ENCODE data around the gene STX1A.
A peak's percentile ranks its signal among the peaks of the same experiment; 100 is the strongest.

STX1A gene

GRCh38 chr7:73742753-73743641, 23.5 kb upstream of the STX1A start:
- Histone ChIP-seq H3K4me1 (ENCODE audit: control insufficient read depth, insufficient read depth, low read length) (peaks cover 6% of the 10 kb centered on the region), H3K27ac (ENCODE audit: extremely low read depth, low read depth, low read length) (no peak overlapping the region), H3K9me3 (ENCODE audit: control insufficient read depth, insufficient read depth, low read depth, low read length) (no peaks in the 10 kb centered on the region), H3K36me3 (ENCODE audit: control insufficient read depth in 2 of 2, insufficient read depth in 1 of 2, low read length in 2 of 2) (no peaks in the 10 kb centered on the region), H3K4me3 (ENCODE audit: low read depth, low read length) (no peak overlapping the region)
- POLR2A ChIA-PET, result interaction anchor here (0.6 to 1.3 kb wide), 2 partner anchors 16 to 27 kb away, joined by 3 to 5 read pairs; partner anchors contain the start of gene CLDN3
- CTCF ChIA-PET, result interaction anchor here (0.6 to 1.1 kb wide), 4 partner anchors 67 to 336 kb away, joined by 4 to 5 read pairs (median 4); no protein-coding TSS in a partner anchor
- no peak for TF ChIP-seq ZBTB21 (tag by site-specific recombination; IDR thresholded peaks at IDR 0.05)
- 0 out of 2 replicates have a peak, but pooled peaks have one; percentile 40 for TF ChIP-seq ZNF2 (tag by site-specific recombination; IDR thresholded peaks at IDR 0.05)
- TF ChIP-seq RBAK (tag by site-specific recombination; IDR thresholded peaks at IDR 0.05), result no peak
- peak; percentile 92 for TF ChIP-seq ZIC2 (tag by site-specific recombination; IDR thresholded peaks at IDR 0.05)
- 0 out of 2 replicates have a peak, but pooled peaks have one; percentile 15 for TF ChIP-seq ZNF341 (tag by site-specific recombination; IDR thresholded peaks at IDR 0.05; ENCODE audit: low read depth)
- 0 out of 2 replicates have a peak, but pooled peaks have one; percentile 11 for TF ChIP-seq ZNF629 (tag by site-specific recombination; IDR thresholded peaks at IDR 0.05)
- peak; percentile 32; the same call in 1 of the 2 replicates for TF ChIP-seq SP7 (tag by site-specific recombination; IDR thresholded peaks at IDR 0.05)
- TF ChIP-seq ZBTB7A (tag by site-specific recombination; IDR thresholded peaks at IDR 0.05; ENCODE audit: low read depth), result no peak
- TF ChIP-seq ZFP37 (tag by site-specific recombination; IDR thresholded peaks at IDR 0.05), result no peak
- no peak for TF ChIP-seq ZNF692 (tag by site-specific recombination; IDR thresholded peaks at IDR 0.05)
- TF ChIP-seq PRDM2 (tag by site-specific recombination; IDR thresholded peaks at IDR 0.05; ENCODE audit: borderline replicate concordance), result no peak
- TF ChIP-seq ZNF335 (tag by site-specific recombination; conservative IDR thresholded peaks at IDR 0.05), result peak; percentile 29; the same call in 1 of the 2 replicates
- TF ChIP-seq PATZ1 (tag by site-specific recombination; IDR thresholded peaks at IDR 0.05), result 0 out of 2 replicates have a peak, but pooled peaks have one; percentile 37
- peak; percentile 24; the same call in 1 of the 2 replicates for TF ChIP-seq ZNF10 (tag by site-specific recombination; IDR thresholded peaks at IDR 0.05)
- no peak for TF ChIP-seq ZBTB26 (tag by site-specific recombination; optimal IDR thresholded peaks at IDR 0.05)
- peak; percentile 63 for TF ChIP-seq GLIS2 (tag by site-specific recombination; IDR thresholded peaks at IDR 0.05)
- no peak for TF ChIP-seq GLI2 (tag by site-specific recombination; IDR thresholded peaks at IDR 0.05; ENCODE audit: borderline replicate concordance, low read depth)
- TF ChIP-seq ZNF514 (tag by site-specific recombination; IDR thresholded peaks at IDR 0.05), result no peak
- TF ChIP-seq ZNF311 (tag by site-specific recombination; IDR thresholded peaks at IDR 0.05; ENCODE audit: borderline replicate concordance), result no peak
- no peak for TF ChIP-seq ZBTB10 (tag by site-specific recombination; IDR thresholded peaks at IDR 0.05)
- TF ChIP-seq ZNF704 (tag by site-specific recombination; IDR thresholded peaks at IDR 0.05), result no peak

Data from HEK293 (cell line).